HG03354 (cell line): ENCODE data around the gene DOK5.

ENCODE experiments used
- ATAC-seq: cut with Tn5 transposase; IDR thresholded peaks from one replicate; pipeline ENCODE4 v1.9.1; 2021; ENCODE audit warnings: mild to moderate bottlenecking; ENCODE audit not compliant: unreplicated experiment, poor library complexity, severe bottlenecking

Gene DOK5

DNA sequence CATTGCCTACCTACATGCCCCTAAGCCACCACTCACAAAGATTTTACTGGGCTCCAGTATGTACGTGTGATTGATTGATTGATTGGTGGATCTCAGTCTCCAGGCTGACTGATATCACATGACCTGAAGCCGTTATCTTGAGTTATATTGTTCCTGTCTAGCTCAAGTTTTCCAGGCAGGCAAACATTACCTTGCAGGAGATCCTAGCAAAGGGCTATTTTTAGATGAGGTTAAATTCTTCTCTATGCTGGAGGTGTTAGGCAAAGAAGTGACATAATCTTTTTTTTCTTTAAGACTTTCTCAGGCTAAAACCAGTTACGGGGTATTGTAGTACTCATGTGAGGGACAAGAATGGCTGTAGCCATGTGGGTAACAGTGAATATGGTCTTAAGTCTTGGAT is 125.2 kb downstream of the DOK5 start:
- no peak for ATAC-seq

DNA sequence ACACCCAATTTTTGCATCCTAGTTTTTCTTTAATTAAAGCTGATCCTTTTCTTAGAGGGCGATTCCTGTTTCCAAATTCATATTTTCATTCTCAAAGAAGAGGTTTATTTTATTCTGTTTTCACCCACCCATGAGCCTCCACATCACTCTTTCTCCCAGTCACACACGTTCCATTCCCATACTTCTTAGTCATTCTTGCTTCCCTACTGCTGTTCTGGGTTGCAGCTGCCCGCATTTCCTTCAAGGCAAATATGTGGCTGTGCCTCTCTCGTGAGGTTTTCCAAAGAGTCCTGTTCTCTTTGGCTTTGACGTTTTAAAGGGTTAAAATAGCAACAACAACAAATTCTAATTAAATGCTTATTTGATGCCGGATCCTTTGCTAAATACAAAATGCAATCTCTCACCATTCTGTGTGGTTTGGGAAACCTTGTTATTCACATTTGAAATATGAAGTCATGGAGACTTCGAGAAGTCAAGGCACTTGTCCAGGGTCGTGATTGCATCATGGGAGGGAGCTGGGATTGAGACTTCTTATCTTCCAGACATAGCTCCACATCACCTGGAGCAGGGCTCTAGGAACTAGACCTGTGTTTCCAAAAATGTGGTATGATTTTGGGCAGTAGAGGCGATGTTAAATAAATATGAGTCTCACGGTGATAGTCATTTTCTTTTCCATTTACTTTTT is 126.6 kb downstream of the DOK5 start:
- no peak for ATAC-seq

DNA sequence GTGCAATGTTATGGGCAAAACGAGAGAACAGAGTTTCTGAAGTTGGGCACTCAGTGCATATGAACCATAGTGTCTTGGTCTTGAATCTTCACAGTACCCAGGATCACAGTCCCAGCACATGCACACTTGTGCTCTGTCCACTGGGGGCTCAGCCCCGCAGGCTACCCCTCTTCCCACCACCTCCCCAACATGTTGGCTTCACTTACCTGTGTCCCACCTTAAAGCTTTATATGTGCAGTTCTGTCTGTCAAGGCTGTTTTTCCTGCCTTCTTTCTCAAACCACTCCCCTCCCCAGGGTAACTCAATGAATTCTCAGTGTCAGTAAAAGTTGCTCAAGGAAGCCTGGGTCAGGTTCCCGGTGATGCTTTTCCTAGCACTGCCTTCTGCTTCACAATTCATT is 129.9 kb downstream of the DOK5 start:
- no peak for ATAC-seq

DNA sequence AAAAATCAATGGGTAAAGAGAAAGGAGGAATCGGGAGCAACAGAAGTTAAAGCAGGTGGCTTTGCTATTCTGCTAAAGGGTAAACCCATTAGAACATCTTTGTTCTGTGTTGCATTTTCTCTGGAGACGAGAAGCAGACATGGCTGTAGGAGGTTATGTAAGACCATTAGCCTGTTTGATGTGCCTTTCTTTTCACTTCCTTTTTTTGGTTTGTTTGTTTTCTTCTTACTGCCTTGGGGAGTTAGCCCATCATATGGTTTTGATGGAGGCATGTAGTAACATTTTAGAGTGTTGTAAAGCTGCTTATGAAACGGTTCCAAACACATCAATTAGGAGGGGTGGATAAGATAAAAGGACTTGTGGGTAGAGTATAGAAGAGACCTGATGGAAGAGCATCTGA is 131.0 kb downstream of the DOK5 start:
- ATAC-seq, result peak; percentile 66

DNA sequence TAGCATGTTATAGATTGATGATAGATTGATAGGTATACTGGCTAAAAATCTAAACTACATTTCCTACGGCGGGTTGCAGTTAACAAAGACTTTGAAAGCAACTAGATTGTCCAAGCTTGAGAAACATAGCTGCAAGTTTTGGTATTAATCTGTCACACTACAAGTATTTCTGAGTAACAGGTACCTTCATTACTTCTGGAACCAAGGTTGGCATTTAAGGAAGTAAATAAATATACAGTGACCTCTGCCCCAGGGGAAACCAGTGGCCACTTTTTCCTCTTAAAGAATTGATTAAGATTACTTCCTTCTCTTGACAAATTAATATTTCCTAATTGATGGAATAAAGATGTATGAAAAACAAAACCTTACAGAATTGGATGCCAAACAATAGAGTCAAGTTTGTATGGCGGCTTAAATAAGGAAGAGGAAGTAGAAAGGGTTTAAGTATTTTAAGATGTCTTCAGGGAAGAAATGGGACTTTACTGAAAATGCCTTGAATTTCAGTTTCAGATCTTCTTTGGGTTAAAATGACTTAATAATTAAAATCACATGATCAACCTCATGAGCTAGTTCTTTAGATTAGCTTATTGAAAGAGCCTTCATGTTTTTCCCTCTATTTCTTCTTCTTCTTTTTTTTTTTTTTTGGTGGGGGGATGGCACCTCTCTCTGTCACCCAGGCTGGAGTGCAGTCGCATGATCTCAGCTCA is 132.8 kb downstream of the DOK5 start:
- no peak for ATAC-seq

DNA sequence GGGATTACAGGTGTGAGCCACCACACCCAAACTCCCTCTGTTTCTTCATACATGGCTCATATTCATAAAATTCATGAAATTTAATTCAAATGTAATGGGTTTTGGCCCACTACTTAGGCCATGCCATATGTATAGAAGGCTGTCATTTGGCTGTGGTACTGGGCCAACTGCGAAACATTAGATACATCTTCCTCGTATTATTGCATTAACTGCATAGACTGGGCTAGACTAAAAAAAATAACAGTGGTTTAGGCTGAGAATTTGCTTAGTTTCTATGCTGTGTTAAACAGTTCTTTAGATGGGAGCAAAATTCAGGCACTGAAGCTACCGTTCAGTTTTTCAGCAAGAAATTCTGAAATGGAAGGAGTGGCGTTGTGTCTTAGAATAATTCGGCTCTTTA is 133.6 kb downstream of the DOK5 start:
- no peak for ATAC-seq

DNA sequence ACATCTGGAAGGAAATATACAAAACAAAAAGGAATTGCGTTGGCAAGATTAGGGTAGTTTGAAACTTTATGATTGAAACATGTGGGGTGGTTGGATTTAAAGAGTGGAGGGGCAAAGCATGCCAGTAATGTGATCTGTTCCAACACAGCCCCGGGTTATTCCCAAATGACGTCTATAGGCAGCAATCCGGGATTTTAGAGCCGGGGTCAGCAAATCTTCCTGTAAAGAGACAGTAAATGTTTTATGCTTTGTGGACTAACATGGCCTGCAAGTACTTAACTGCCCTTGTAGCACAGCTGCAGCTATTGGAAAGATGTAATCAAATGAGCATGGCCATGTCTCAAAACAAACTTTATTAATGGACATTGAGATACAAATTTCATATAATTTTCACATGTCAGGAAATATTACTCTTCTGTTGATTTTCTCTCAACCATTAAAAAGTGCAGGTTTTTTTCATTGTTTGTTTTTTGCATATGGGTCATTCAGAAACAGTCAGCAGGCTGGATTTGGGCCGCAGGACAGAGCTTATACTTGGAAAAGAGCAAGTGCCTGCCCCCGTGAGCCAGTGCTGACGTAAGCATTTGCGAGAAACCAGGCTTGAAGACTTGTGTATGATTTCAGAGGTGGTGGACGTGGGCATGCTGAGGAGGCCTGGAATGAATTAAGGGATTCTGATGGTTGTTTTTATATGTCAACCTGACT is 136.5 kb downstream of the DOK5 start:
- no peak for ATAC-seq

DNA sequence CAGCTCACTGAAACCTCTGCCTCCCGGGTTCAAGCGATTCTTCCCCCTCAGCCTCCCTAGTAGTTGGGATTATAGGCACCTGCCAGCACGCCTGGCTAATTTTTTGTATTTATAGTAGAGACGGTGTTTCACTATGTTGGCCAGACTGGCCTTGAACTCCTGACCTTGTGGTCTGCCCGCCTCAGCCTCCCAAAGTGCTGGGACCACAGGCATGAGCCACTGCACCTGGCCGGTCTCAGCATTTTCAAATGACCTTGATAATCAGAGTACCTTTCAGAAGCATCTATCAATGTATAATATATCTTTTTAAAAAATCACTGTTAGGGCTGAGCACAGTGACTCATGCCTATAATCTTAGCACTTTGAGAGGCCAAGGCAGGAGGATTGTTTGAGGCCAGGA is 143.0 kb downstream of the DOK5 start:
- ATAC-seq, result no peak

DNA sequence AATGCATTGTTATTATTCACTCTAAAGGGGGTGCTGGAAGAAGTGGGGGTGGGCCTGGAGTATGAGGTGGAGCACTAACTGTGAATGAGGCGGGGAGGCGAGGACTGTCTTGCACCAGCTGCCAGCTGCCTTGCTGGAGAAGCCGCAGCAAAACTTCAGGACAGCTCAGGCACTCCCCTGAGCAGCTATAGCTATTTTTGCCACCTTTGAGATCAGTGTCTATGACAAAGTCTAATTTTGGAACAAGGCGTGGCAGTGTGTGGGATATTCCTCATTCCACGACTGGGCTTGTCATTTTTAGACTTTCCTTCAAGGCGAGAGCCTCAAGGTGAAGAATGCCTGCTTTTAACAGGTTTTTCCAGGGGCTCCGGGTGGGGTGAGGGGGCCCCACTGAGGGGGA is 143.8 kb downstream of the DOK5 start:
- no peak for ATAC-seq

DNA sequence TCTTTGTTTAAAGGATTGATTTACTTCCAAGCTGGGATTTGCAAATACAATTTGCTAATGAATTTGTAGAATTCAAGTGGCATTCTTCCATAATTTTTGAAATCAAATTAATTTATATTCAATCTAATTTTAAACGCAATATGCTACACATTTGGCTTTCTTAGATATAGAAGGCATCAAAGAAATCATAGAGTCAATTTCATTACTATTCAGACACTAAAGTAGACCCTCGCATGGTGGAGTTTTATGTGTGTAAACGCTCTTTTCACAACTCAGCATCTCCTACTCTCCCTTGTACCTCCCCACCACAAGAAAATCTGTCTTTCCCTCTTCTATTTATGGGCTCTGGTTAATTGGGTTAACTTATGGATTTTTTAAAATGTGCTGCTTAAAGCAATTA is 144.3 kb downstream of the DOK5 start:
- ATAC-seq, result no peak

DNA sequence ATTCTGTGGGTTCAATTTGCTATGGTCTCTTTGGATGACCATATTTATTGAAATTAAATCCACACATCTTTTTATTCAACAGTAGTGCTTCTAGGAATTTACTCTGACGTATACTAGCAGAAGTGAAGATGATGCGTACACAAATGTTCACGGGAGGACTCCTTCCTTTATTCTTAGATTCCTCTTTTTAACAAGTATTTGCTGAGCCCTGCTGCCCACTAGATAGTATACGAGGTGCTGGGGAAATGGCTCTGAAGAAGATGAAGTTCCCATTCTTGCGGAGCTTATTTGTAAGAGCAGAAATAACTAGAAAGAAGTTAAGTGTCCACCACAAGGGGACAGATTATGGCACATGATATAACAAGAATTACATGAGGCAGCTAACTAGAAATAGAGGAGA is 145.2 kb downstream of the DOK5 start:
- ATAC-seq, result no peak

DNA sequence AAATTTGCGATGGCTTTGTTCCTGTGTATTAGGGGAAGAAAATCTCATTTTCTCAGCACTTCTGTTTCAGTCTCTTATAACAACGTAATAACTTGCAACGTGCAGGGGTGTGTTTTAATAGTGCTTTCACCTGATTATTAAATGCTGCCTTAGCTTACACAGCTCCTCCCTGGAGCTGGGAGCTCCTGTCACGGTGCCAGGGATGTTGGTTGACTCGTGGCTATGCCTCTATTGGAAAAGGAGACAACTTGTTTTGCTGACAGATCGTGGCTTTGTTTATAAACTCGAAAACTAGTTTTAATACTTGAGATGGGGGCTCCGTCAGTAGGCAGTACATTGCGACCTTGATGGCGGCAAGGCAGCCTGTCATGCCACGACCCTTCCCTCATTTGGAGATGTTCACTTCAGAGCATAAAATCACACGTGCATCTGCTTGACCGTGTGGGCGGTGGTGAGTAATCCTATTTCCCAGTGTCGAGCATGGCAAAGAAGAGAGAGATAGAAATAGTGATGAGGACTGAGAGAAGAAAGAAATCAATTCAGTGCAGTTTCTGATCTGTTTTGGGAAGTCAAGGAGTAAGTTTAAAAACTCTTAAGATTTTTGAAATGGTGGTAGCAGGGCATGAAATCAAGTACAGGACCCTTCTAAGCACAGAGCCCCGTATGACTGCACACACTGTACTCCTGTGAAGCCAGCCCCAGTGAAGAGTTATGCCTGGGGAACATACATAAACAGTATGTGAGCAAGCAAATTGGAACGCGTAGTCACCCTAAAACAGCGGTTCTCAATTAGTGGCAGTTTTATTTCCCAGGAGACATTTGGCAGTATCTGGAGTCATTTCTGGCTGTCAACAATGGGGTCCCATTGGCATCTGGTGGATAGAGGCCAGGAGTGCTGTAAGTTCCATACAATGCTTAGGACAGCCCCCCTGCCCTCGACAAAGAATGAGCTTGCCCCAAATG is 147.2 kb downstream of the DOK5 start:
- ATAC-seq, result no peak

DNA sequence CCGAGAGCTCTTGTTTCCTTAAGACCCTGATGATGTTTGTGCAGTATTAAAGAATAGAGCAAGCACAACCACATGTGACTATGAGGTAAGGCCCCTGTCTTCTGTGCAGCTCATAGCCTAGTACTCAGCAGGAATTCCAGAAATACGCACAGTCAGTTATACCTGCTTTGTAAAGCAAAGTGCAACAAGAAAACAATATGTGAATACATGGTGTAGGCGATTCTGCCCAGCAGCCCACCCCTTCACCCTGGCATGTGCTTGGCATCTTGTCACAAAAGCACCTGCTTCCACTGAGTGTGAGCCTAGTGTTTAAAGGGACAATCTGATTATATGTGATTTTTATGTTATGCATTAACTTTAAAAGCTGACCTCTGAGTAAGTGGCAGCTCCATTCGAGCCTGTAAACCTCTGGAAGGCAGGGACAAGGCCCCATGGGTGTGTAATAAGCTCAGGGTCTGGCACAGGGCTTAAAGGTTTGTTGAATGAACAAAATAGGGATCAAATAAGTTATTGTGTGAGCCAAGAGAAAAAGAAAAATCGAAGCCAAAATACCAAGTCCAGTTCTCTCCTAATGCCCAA is 148.7 kb downstream of the DOK5 start:
- ATAC-seq, result no peak

DNA sequence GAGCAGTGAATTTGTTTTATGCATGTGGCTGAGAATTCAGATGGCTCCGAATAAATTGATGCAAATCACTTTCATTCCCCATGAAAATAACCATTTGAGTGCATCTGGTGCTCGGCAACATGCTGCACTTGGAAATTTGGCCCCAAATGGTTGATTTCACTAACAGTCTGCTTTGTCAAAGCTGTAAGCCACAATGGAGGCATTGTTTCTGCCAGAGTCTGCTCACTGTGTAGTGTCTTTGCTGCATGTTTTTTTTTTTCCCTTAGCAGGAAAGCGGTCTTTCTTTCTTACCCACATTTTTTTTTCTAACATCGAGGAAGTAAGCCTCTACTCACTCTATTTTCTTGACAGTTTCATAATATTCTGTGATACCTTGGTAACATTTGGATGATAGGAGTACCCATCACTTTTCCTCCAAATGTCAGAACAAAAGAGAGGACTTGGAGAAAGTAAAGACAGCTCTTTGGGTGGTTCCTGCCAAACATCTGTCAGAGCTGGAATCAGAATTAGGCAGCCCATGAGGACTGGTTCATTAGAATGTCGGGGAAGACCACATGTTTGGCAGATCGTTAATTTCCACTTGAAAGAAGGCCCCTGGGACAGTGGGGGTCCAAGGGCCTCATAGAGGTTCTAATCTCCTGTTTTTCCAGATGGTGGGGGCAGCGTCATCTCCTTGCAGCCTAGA is 149.5 kb downstream of the DOK5 start:
- ATAC-seq, result no peak

DNA sequence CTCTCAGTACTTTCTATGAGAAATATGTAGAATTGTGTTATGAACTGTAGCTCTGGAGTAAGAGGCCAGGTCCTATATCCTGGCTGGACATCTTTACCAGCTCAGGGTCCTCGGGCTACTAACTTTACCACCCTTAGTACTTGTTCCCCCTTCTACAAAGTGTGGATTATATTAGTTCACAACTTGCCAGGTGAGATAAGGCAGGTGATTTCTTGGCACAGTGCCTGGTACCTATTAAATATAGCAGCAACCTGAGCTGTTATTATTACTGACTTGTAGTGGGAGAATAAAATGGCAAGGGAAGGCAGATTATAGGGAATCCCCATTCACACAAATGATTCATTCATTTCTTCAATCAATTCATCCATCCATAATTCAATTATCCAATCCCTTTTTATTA is 150.1 kb downstream of the DOK5 start:
- no peak for ATAC-seq

DNA sequence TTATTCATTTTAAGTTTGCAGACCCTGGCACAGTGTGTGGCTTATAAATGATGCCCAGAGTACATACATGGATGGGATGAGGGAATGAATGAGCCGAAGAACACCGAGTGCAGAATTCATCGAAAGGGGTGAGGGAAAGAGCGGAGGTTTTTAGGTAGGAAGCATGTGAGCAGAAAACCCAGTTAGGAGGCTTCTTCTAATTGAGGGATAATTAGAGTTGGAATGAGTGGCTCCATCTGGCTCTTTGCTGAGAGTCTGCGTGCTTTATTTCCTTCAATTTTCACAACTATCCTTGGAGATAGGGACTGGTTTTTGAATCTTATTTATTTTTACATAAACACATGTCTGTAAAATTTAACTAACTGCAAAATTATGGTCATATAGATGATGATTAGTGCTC is 150.7 kb downstream of the DOK5 start:
- ATAC-seq, result no peak

DNA sequence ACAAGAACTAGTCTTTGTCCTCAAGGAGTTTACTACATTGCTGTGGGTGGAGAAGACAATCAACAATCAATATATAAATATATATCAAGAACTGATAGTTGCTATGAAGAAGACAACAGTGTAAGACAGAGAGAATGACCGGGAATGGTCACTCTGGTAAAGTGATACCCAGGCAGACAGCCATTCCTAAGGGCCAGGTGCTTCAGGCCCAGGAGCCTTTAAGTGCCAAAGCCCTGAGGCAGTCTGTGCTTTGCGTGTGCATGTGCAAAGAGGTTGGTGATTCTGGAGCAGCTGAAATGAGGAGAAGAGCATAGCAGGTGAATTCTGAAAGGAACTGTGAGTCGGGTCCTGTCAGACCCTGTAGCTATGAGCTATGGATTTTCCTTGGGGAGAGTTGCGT is 154.2 kb downstream of the DOK5 start:
- no peak for ATAC-seq

DNA sequence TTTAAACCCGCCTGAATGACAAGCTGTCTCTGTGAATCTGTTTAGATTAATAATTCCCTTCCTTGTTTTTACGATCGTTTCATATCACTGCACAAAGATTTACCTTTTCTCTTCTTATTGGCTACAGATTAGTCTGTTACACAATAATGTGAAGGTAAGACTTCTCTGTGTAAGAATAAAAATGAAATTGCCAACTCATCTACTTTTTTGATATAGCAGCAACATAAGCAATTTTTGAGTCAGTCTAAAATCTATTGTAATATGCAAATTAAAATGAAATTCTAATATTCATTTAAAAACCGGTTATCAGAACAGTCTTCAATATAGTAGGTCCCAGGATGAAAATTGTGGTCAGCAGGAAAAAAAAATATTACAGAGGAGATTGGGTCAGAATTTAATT is 155.2 kb downstream of the DOK5 start:
- ATAC-seq, result no peak

DNA sequence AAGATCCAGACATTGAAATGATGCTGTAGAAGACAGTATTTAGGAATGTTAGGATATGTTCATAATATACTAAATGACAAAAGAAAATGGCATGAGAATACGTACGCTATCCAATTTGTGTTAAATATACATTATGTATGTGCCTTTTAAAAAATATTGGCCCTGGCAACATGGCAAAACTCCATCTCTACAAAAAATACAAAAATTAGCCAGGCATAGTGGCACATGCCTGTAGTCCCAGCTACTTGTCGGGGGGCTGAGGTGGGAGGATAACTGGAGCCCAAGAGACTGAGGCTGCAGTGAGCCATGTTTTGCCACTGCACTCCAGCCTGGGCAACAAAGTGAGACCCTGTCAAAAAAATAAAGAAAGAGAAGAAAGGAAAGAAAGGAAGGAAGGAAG is 155.7 kb downstream of the DOK5 start:
- no peak for ATAC-seq
